Osteoblast (primary cell): ENCODE results near the gene CITED4. TPM values are rescaled to one million over a fixed set of nuclear protein-coding genes. Genes with fewer than 3 reads are reported as not detected.

ENCODE experiments used
- DNase-seq: peaks from one replicate; pipeline ENCODE4 v3.0.0; 2011; ENCODE audit warnings: low spot score, mixed read lengths; ENCODE audit not compliant: insufficient read length; ENCODE audit errors: missing footprints
- H2AFZ ChIP-seq: 2 replicates; pipeline ENCODE4 v1.6.0; 2011; ENCODE audit warnings: mild to moderate bottlenecking, low read length
- H3K27ac ChIP-seq: 2 replicates; pipeline ENCODE4 v1.5.1; 2011; ENCODE audit warnings: mild to moderate bottlenecking, low read depth, low read length, moderate library complexity
- H3K27me3 ChIP-seq: 2 replicates; pipeline ENCODE4 v1.6.0; 2012; ENCODE audit warnings: mild to moderate bottlenecking, control low read depth, inconsistent platforms, low read length, moderate library complexity; ENCODE audit not compliant: insufficient read depth
- H3K36me3 ChIP-seq: 2 replicates; pipeline ENCODE4 v1.5.1; 2011; ENCODE audit warnings: mild to moderate bottlenecking, low read length, control low read depth, moderate library complexity; ENCODE audit not compliant: insufficient read depth
- H3K4me1 ChIP-seq: 2 replicates; pipeline ENCODE4 v1.5.1; 2011; ENCODE audit warnings: mild to moderate bottlenecking, low read length, control low read depth, moderate library complexity; ENCODE audit not compliant: insufficient read depth
- H3K4me2 ChIP-seq: 2 replicates; pipeline ENCODE4 v1.6.0; 2011; ENCODE audit warnings: mild to moderate bottlenecking, low read length; ENCODE audit not compliant: insufficient read depth
- H3K4me3 ChIP-seq: fragments of 200-600 bp; sonication (generic); 3 replicates; pipeline ENCODE4 v1.5.1; 2012; ENCODE audit warnings: mild to moderate bottlenecking, low read length, inconsistent platforms; ENCODE audit not compliant: insufficient read depth
- H3K79me2 ChIP-seq: 2 replicates; pipeline ENCODE4 v1.6.0; 2012; ENCODE audit warnings: mild to moderate bottlenecking, low read length, control low read depth, inconsistent platforms; ENCODE audit not compliant: insufficient read depth
- H3K9me3 ChIP-seq: 2 replicates; pipeline ENCODE4 v1.5.1; 2011; ENCODE audit warnings: low read depth, low read length, control low read depth
- H4K20me1 ChIP-seq: 2 replicates; pipeline ENCODE4 v1.6.0; 2012; ENCODE audit warnings: mild to moderate bottlenecking, low read length, control low read depth; ENCODE audit not compliant: insufficient read depth
- CTCF ChIP-seq: IDR thresholded peaks from 2 replicates; pipeline ENCODE4 v1.5.1; 2011; ENCODE audit warnings: mild to moderate bottlenecking, low read depth, low read length, moderate library complexity; ENCODE audit errors: extremely low read depth
- total RNA-seq: library from RNA; depleted of rRNA; stranded (reverse); fragments of >200 nt; gene quantifications from 2 replicates; pipeline ENCODE4 v1.2.3, GENCODE V29; 2012

CITED4 gene
- total RNA-seq, 1 donor = 3.3 TPM

- Histone ChIP-seq H3K4me2 (no peak overlapping the region), H3K4me3 (no peak overlapping the region)
- no peak for DNase-seq
Observed at GRCh38 chr1:40830419-40830943, 31.7 kb downstream of the CITED4 start.

GRCh38 chr1:40829631-40830245, 32.4 kb downstream of the CITED4 start:
- Histone ChIP-seq H3K36me3 (no peaks in the 10 kb centered on the region), H3K9me3 (no peaks in the 10 kb centered on the region), H3K4me3 (no peak overlapping the region), H3K27ac (no peak overlapping the region), H3K27me3 (no peaks in the 10 kb centered on the region), H2AFZ (no peak overlapping the region), H3K79me2 (no peaks in the 10 kb centered on the region), H4K20me1 (no peaks in the 10 kb centered on the region), H3K4me2 (no peak overlapping the region), H3K4me1 (peaks cover 4% of the 10 kb centered on the region)
- no peak for TF ChIP-seq CTCF
- DNase-seq = no peak

More at GRCh38 chr1:40830419-40830943, 31.7 kb downstream of the CITED4 start:
- H3K36me3 ChIP-seq = no peaks in the 10 kb centered on the region
- no peak overlapping the region for H2AFZ ChIP-seq
- H3K4me1 ChIP-seq = no peaks in the 10 kb centered on the region
- H3K27ac ChIP-seq = no peak overlapping the region
- no peaks in the 10 kb centered on the region for H3K9me3 ChIP-seq
- peaks cover 4% of the 10 kb centered on the region for H3K27me3 ChIP-seq
- H3K79me2 ChIP-seq = no peaks in the 10 kb centered on the region
- TF ChIP-seq CTCF = no peak
- H4K20me1 ChIP-seq = no peaks in the 10 kb centered on the region

- Histone ChIP-seq H3K36me3 (no peaks in the 10 kb centered on the region), H3K4me3 (no peak overlapping the region), H2AFZ (no peak overlapping the region), H3K27me3 (no peaks in the 10 kb centered on the region), H3K4me1 (peaks cover 10% of the 10 kb centered on the region), H3K9me3 (no peaks in the 10 kb centered on the region), H3K79me2 (no peaks in the 10 kb centered on the region), H3K27ac (no peak overlapping the region), H4K20me1 (no peaks in the 10 kb centered on the region), H3K4me2 (no peak overlapping the region)
- peak; percentile 60 for DNase-seq
- no peak for TF ChIP-seq CTCF
Observed at GRCh38 chr1:40825996-40826395, 36.2 kb downstream of the CITED4 start.

- Histone ChIP-seq H3K4me2 (no peak overlapping the region), H3K9me3 (no peaks in the 10 kb centered on the region), H3K4me3 (no peak overlapping the region), H4K20me1 (no peaks in the 10 kb centered on the region), H3K27ac (no peak overlapping the region), H3K4me1 (peaks cover 10% of the 10 kb centered on the region), H3K79me2 (no peaks in the 10 kb centered on the region), H2AFZ (no peak overlapping the region), H3K36me3 (no peaks in the 10 kb centered on the region), H3K27me3 (no peaks in the 10 kb centered on the region)
- DNase-seq = peak; percentile 81
- no peak for TF ChIP-seq CTCF
Observed at GRCh38 chr1:40825435-40825788, 36.8 kb downstream of the CITED4 start.
